Islet precursor cell (in vitro differentiated cells): ENCODE measurements around the gene EEFSEC.

Experiments
- DNase-seq: peaks from one replicate; pipeline ENCODE4 v3.0.0-alpha.2; 2018

Gene EEFSEC

DNA sequence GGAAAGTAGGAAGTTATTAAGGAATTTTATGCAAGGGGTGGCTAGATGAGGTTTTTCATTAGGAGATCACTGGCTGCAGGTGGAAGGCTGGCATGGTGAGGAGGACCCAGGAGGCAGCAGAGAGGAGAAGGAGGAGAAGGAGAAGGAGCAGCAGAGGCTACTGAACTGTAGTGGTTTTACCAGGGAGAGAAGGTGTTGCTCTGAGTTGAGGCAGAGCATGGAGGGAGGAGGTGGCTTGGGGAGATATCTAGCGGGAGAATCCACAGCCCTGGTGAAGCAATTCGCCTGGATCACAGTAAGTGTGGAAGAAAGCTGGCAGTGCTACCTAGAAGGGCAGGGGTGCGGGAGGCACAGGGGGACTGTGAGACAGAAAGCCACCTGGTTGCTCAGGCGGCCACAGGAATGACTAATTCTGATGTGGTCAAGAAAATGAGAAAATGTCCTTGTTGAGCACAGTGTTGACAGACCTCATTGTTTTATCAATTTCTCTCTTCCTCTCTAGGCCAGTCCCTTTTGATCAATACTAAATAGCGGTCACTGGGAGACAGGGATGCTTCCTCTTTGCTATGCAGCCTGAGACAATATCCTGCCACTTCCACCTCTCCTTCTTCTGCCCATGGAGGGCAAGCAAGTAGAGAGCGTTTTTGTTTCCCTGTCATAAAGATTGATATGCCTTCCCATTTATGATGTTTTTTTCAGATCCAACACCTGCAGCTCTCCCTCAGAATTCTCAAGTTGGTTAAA lies 94.6 kb downstream of the EEFSEC start:
- DNase-seq: peak; percentile 13

DNA sequence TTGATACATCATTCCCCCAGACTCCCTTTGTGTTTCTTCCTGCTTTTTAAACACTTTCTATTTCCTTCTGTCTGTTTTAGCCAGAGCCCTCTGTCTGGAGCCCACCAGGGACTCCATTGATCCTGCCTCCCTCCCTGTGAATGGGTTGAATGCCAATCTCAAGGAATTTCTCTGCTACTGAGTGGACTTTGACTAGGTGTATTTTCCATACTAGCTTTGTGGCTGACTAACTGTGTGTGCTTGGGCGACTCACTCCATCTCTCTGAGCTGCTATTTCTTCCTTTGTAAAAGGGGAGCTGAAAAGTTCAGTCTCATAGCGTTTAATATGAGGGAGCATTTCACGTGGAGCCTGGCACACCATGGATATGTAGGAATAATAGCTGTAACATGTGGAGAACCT lies 98.8 kb downstream of the EEFSEC start:
- DNase-seq: peak; percentile 17

DNA sequence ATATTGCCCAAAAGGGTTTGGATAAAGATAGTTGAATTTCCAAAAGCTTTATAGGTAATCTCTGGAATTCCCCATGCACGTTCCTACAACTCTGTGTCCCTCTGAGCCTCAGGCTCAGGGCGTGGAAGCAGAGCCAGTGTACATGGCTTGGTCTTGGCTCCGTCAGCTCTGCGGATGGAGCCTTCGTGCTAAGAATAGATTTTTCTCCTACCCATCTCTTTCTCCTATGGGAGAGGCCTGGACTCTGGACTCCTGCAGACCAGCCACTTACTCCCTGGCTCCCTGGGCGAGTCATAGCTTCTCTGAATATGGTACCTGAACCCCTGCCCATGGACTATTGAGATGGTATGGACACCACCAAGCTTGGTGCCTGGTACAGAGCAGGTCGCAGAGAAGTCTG lies 99.9 kb downstream of the EEFSEC start:
- DNase-seq: peak; percentile 29

GRCh38 chr3:128254066-128254590 lies 100.8 kb downstream of the EEFSEC start:
- peak; percentile 29 for DNase-seq

- DNase-seq: peak; percentile 19
These were observed 101.7 kb downstream of the EEFSEC start for GRCh38 chr3:128254967-128255366.

DNA sequence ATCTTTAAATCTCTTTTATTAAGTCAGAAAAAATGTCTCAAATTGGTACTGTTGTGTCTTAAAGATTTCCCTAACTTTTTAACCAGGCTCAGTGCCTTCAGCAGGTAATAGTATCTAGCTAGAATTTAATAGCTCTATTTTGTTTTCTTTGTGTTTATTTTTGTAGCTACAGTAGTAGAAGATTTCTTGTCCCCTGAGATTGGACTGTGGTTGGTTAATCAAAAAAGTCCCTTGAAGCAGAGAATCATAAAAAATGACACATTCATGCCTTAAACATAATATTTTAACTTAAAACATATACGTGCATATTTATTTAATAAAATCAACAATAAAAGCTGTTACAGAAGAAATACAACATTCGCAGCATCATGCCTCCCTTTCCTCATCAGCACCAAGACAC lies 102.8 kb downstream of the EEFSEC start:
- DNase-seq: no peak

- DNase-seq: no peak
These were observed 104.4 kb downstream of the EEFSEC start for GRCh38 chr3:128257632-128258031.

- peak; percentile 12 for DNase-seq
These were observed 107.0 kb downstream of the EEFSEC start for GRCh38 chr3:128260275-128260674.

- DNase-seq: peak; percentile 40
These were observed 109.2 kb downstream of the EEFSEC start for GRCh38 chr3:128262457-128262856.

- peak; percentile 20 for DNase-seq
These were observed 109.8 kb downstream of the EEFSEC start for GRCh38 chr3:128263118-128263517.

GRCh38 chr3:128263946-128264345 lies 110.7 kb downstream of the EEFSEC start:
- peak; percentile 52 for DNase-seq

DNA sequence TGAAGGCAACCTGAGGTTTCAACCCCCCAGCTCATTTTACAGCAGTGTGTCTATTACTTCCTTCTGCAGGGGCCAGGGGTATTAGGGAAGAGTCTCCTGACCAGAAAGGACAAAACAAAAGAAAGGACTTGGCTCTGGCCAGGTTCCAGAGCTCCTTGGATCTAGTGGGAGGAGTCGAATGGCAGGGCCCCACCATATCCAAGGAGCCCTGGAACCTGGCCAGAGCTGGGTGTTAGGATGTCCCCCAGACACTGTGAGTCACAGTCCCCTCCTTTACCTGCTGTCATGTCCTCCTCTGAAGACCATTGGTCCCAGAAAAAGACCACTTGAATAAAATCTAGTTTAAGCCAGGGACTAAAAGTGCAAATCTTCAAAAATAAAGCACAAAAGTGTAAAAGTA lies 113.2 kb downstream of the EEFSEC start:
- peak; percentile 35 for DNase-seq

GRCh38 chr3:128267541-128267940 lies 114.3 kb downstream of the EEFSEC start:
- peak; percentile 52 for DNase-seq

- DNase-seq: peak; percentile 43
These were observed 115.9 kb downstream of the EEFSEC start for GRCh38 chr3:128269006-128269775.

DNA sequence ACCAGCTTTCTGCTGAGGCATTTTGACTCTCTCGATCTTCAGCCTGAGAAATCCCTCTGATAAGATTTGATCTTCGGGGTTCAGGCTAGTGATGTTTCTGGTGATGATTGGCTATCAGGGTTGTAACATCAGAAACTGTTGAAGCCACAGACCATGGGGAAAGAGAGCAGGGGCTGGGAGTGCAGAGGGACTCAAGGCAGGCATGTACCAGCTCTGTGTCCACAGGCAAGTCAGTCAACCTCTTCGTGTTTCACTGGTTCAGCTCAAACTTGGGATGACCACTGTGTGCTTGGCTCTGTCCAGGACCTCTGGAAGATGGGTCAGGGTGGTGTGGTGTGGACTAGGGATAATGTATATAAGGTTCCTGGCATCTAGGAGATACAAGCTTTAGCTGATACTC lies 116.5 kb downstream of the EEFSEC start:
- peak; percentile 32 for DNase-seq

DNA sequence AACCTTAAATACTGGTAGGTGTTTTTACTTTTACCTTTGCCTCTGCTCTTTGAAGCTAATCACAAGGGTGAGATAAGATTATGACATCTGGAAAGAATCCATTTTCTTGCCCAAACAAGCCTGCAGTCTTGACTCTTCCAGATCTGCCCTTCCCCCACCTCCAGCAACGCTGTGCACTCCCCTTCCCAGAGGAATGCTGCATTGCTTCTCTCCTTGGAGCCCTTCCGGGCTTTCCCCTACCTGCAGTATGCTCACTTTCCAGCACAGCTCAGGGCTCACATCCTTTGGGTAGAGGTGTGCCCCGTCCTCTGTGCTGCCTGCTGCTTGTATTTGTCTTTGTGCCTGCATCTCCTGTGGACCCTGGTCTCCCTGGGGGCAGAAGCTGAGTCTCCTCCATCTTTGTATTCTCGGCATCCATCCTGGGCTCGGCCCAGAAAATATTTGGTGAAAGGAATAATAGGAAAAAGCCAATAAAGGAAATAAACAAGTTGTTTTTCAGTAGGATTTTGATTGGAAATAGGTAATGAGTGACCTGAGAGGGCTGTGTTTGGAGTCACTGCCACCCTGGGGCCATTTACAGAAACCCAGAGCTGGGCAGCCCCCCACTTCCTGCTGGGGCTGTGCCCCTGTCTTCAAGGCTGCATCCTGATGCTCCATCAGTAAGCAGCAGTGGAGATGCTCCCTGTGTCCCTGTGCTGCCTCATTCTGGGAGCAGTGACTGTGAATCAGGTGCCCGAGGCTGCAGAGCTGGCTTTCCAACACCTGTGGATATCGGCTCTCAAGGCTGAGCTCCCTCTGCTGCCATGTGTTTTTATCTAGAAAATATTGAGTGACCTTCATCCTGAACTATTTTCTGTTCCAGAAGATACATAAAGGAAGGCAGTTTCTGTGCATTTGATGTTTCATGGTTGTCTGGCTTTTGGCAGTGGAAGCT lies 117.5 kb downstream of the EEFSEC start:
- peak; percentile 65 for DNase-seq

DNA sequence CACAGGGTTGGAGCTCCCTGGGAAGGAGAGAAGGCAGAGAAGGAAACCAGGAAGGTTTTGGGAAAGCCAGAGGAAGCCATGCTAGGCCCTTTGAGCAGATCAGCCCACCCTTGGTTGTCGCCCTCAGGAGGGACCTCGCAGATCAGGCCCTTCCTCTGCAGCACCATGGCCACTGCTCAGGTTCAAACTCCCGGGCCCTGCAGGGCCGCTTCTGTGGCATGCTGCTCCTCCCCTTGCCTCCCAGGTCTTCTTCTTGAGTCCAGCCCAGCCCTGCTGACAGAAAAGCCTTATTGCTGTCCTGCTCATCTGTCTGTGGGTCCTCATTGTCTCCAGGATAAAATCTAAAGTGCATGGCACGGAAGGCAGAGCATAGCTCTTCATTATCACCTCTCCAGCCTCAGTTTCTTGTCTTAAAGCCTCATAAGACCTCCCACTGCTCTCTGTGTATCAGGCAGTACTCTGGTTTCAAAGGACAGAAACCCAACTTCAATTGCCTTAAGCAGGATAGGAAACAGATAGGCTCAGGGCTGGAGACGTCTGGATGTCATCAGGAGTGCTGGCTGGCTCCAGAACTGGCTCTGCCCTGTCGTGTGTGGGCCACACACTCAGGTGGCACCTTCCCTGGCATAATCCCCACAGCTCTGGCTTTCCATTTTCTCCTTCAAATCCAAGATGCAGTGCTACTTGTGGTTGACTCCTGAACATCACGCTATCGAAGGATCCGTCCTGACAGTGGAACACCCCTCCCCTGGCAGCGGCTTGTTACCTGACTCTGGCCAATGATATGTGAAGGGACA lies 118.5 kb downstream of the EEFSEC start:
- peak; percentile 56 for DNase-seq

DNA sequence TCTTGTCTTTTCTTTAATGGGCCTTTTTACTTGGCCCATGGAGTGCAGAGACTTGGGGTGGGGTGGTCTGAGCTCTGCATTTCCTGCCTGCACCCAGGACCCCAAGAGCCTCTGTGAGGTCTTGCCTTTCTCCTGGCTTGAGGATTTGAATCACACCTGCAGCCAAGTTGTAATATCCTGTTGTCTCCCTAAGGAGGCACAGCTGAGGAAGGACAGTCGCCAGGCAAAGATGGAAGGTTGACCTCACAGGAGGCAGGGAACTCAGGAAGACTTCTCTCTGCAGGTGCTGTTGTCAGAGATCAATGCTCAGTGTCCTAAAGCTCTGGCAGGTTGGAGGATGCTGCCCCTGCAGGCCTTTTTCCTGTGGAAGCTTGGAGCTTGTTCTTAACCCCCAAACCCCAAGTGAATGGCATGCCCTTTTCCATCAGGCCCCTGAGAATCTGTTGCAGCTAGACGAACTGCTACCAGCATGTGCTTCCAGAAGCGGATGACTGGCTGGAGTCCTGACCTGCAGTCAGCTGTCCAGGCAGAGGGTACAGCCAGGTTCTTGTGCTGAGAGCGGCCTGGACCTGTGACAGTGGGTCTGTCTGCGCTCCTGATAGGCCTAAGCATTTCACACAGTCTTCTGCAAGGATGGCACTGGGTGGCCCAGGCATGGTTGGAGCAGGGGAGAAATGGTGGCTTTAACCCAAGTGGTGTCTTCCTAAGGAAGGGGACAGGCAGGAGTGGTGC lies 120.0 kb downstream of the EEFSEC start:
- peak; percentile 48 for DNase-seq

DNA sequence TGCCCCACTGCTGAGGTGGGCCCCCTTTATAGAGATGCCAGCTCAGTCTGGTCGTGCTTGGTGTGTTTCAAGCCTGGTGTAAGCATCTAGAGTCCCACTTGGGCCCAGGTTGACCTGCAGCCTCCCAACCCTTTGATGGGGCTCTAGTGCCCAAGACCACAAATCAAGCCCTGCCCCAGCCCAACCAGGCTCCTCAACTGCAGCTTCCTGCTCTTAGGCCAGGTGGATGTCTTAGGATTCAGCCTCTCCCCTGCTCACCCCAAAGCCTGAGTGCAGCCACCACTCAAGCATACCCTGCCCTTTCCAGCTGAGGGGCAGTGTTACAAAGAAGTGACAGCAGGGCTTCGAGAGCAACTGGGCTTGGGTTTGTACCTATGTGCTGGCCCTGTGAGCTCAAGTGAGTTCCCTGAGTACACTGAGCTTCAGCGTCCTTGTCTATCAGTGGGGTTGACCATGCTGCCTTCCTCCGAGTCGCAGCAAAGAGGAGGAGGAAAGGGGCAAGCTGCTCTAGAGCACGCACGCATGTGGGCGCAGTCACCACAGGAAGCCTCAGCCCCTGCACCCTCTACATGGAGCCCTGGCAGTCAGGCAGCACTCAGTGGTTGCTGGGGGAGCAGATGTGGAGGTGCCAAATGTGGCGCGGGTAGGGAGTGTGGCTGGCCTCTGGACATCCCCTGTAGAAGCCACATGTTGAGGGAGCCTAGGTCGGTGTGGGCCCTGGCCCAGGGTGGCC lies 120.7 kb downstream of the EEFSEC start:
- peak; percentile 54 for DNase-seq

DNA sequence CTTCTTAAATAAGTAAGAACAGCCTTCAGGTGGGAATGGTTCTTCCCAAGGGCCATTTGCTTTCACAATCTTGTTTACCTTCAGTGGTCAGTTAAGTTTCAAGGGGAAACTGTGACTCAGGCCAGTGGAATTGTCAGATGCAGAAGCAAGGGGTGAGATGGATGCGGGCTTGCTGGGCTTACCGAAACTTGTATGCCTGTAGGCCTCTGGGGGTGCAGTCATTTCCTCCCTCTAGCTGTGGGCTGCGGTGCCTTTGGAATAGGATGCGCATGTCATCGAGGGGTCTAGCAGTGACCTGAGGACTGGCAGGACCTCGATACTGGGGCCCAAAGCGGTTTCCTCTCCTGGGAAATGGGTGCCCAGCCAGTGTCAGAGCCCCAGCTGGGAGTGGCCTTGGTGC lies 121.6 kb downstream of the EEFSEC start:
- peak; percentile 92 for DNase-seq
